GM04503 (cell line): ENCODE measurements around the gene HOMER2.
A peak's percentile ranks its signal among the peaks of the same experiment; 100 is the strongest.
"Not testable (repeated sequence)": the region's sequence is repeated elsewhere in the genome, so short reads cannot be mapped to it uniquely, and the experiment has no call there.

Experiments
- DNase-seq: peaks from one replicate; pipeline ENCODE4 v3.0.0-alpha.2; 2012; ENCODE audit warnings: low read depth

The HOMER2 gene

GRCh38 chr15:82964890-82965289 is 12.4 kb upstream of the HOMER2 start:
- no peak for DNase-seq

- DNase-seq, result no peak
Measured at GRCh38 chr15:82963471-82964341, 11.2 kb upstream of the HOMER2 start.

- no peak for DNase-seq
Measured at GRCh38 chr15:82960766-82961165, 8.2 kb upstream of the HOMER2 start.

- DNase-seq, result no peak
Measured at GRCh38 chr15:82959423-82959822, 6.9 kb upstream of the HOMER2 start.

- DNase-seq, result no peak
Measured at GRCh38 chr15:82958638-82959037, 6.1 kb upstream of the HOMER2 start.

- DNase-seq, result no peak
Measured at GRCh38 chr15:82951472-82952157, 905 bp downstream of the HOMER2 start.

GRCh38 chr15:82950746-82951370 is 1.7 kb downstream of the HOMER2 start:
- no peak for DNase-seq

GRCh38 chr15:82950295-82950694 is 2.2 kb downstream of the HOMER2 start:
- DNase-seq, result no peak

GRCh38 chr15:82946155-82946701 is 6.3 kb downstream of the HOMER2 start:
- no peak for DNase-seq

GRCh38 chr15:82945326-82945725 is 7.2 kb downstream of the HOMER2 start:
- DNase-seq, result no peak

GRCh38 chr15:82944821-82945220 is 7.7 kb downstream of the HOMER2 start:
- no peak for DNase-seq

- no peak for DNase-seq
Measured at GRCh38 chr15:82944056-82944455, 8.5 kb downstream of the HOMER2 start.

- no peak for DNase-seq
Measured at GRCh38 chr15:82943176-82943575, 9.3 kb downstream of the HOMER2 start.

- peak; percentile 33 for DNase-seq
Measured at GRCh38 chr15:82942691-82943090, 9.8 kb downstream of the HOMER2 start.

GRCh38 chr15:82939678-82940077 is 12.8 kb downstream of the HOMER2 start:
- not testable (repeated sequence) for DNase-seq

GRCh38 chr15:82937712-82938058 is 14.8 kb downstream of the HOMER2 start:
- DNase-seq, result no peak

GRCh38 chr15:82936966-82937711 is 15.4 kb downstream of the HOMER2 start:
- peak; percentile 40 for DNase-seq

GRCh38 chr15:82935382-82935781 is 17.1 kb downstream of the HOMER2 start:
- no peak for DNase-seq

GRCh38 chr15:82934100-82934880 is 18.2 kb downstream of the HOMER2 start:
- no peak for DNase-seq

- no peak for DNase-seq
Measured at GRCh38 chr15:82933576-82933975, 18.9 kb downstream of the HOMER2 start.

- DNase-seq, result no peak
Measured at GRCh38 chr15:82931221-82931620, 21.3 kb downstream of the HOMER2 start.
